Ascending aorta (tissue), 2 donors: Measurements from ENCODE around the gene SERPING1. TPM values are rescaled to one million over a fixed set of nuclear protein-coding genes. Genes with fewer than 3 reads are reported as not detected.

ENCODE experiments used
- DNase-seq, 2 donors: peaks; one replicate each; pipeline ENCODE4 v3.0.0-alpha.2; 2019; ENCODE audit warnings: low spot score in 2 of 2
- H3K27ac ChIP-seq, 2 donors: fragments of 200-600 bp; sonication (generic); one replicate each; pipeline ENCODE4 v1.5.1; 2016 to 2017; ENCODE audit warnings: mild to moderate bottlenecking in 1 of 2
- H3K27me3 ChIP-seq: fragments of 200-600 bp; sonication (generic); one replicate; pipeline ENCODE4 v1.5.1; 2017
- H3K36me3 ChIP-seq, 2 donors: fragments of 200-600 bp; sonication (generic); one replicate each; pipeline ENCODE4 v1.5.1; 2016
- H3K4me1 ChIP-seq, 2 donors: fragments of 200-600 bp; sonication (generic); one replicate each; pipeline ENCODE4 v1.5.1; 2016 to 2017; ENCODE audit warnings: mild to moderate bottlenecking in 1 of 2
- H3K4me3 ChIP-seq, 2 donors: fragments of 200-600 bp; sonication (generic); one replicate each; pipeline ENCODE4 v1.5.1; 2016 to 2017; ENCODE audit warnings: mild to moderate bottlenecking in 1 of 2
- H3K9me3 ChIP-seq, 2 donors: fragments of 200-600 bp; sonication (generic); one replicate each; pipeline ENCODE4 v1.5.1; 2016
- intact Hi-C: fragments of 100-400 bp; cut with DNase I; formaldehyde crosslinking; loops from one replicate; pipeline ENCODE4 v1.15.1; 2023
- total RNA-seq: library from RNA; depleted of rRNA; stranded (reverse); fragments of >200 nt; gene quantifications from one replicate; pipeline ENCODE4 v1.1.0, GENCODE V29; 2016
- TF ChIP-seq, protein P1 (sequence below), 3 experiments: fragments of 200-600 bp in 2 of 3; fragments of 450-650 bp in 1 of 3; sonication (generic) in 2 of 3; IDR thresholded peaks; one replicate each; pipeline ENCODE4 v1.5.1; 2016 to 2019; ENCODE audit warnings: antibody characterized with exemption in 3 of 3, mild to moderate bottlenecking in 1 of 3, moderate library complexity in 1 of 3

Gene SERPING1
- total RNA-seq, 1 donor from 2014 or later, result 607 TPM

DNA sequence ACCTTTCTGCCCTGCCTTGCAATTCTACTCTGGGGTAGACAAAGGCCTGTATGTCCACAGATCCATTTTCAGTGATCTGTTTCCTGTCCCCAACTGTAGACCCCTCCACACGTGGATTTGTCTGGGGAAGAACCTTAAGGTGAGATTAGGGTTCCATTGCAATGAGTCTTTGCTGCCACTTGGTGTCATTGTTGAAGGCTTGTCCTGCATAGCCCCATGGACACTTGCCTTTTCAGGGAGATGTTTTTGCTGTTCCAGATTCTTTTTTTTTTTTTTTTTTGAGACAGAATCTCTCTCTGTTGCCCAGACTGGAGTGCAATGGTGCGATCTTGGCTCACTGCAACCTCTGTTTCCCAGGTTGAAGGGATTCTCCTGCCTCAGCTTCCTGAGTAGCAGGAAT is 21.8 kb downstream of the SERPING1 start:
- intact Hi-C loops, result no loop called here
- Histone ChIP-seq H3K4me3 (no peak overlapping the region), H3K27me3 (no peaks in the 10 kb centered on the region), H3K9me3 (peaks cover 0 to 5% of the 10 kb centered on the region in 2 donors), H3K36me3 (peaks cover 20 to 54% of the 10 kb centered on the region in 2 donors), H3K4me1 (no peaks in the 10 kb centered on the region), H3K27ac (no peak overlapping the region)
- TF ChIP-seq, protein P1, sequence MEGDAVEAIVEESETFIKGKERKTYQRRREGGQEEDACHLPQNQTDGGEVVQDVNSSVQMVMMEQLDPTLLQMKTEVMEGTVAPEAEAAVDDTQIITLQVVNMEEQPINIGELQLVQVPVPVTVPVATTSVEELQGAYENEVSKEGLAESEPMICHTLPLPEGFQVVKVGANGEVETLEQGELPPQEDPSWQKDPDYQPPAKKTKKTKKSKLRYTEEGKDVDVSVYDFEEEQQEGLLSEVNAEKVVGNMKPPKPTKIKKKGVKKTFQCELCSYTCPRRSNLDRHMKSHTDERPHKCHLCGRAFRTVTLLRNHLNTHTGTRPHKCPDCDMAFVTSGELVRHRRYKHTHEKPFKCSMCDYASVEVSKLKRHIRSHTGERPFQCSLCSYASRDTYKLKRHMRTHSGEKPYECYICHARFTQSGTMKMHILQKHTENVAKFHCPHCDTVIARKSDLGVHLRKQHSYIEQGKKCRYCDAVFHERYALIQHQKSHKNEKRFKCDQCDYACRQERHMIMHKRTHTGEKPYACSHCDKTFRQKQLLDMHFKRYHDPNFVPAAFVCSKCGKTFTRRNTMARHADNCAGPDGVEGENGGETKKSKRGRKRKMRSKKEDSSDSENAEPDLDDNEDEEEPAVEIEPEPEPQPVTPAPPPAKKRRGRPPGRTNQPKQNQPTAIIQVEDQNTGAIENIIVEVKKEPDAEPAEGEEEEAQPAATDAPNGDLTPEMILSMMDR (IDR thresholded peaks at IDR 0.05), result no peak
- DNase-seq, result no peak

DNA sequence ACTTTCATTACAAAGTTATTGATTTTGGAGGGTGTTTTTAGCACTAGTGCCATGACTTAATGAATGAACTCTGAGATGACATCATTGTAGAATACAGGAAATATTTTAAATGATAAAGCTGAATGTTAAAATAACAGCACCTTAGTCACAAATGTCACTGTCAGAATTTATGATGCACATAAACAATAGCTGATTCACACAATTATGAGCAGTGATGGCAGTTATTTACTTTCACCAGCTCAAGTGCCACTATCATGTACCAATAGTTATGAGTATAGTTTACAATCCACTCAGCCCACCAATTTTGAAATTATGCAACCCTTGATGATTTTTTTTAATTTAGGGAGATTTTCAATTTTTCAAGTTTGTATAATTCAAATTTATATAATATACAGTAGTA is 23.0 kb downstream of the SERPING1 start:
- H3K4me3 ChIP-seq, result no peak overlapping the region
- no peak for DNase-seq
- TF ChIP-seq, protein P1 (IDR thresholded peaks at IDR 0.05), result no peak
- no peaks in the 10 kb centered on the region for H3K27me3 ChIP-seq
- intact Hi-C loops, result no loop called here
- no peak overlapping the region for H3K27ac ChIP-seq
- peaks cover 0 to 5% of the 10 kb centered on the region in 2 donors for H3K9me3 ChIP-seq
- no peaks in the 10 kb centered on the region for H3K4me1 ChIP-seq
- peaks cover 9 to 43% of the 10 kb centered on the region in 2 donors for H3K36me3 ChIP-seq

DNA sequence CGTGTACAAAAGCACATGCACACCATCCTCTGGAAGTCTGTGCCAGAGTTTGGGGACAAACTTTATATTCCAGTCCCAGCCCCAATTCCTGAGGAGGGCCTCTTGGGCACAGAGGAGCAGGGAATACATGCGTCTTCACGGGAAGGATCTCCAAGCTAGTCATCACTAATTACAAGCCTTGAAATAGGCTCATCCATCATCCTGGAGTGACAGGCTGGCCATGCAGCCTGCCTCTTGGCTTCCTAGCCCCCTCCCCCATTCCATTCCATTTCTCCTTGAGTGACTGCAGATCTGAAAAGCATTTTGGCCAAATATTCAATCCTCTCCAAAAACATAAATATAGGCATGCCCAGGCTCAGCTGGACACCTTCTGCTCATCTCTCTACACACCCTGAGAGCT is 24.8 kb downstream of the SERPING1 start:
- H3K4me3 ChIP-seq, result no peak overlapping the region
- no peaks in the 10 kb centered on the region for H3K27me3 ChIP-seq
- peaks cover 4 to 31% of the 10 kb centered on the region in 2 donors for H3K36me3 ChIP-seq
- H3K27ac ChIP-seq, result no peak overlapping the region
- peaks cover 0 to 5% of the 10 kb centered on the region in 2 donors for H3K9me3 ChIP-seq
- intact Hi-C loops, result no loop called here
- no peak for DNase-seq
- H3K4me1 ChIP-seq, result no peaks in the 10 kb centered on the region
- TF ChIP-seq, protein P1 (IDR thresholded peaks at IDR 0.05), result no peak

DNA sequence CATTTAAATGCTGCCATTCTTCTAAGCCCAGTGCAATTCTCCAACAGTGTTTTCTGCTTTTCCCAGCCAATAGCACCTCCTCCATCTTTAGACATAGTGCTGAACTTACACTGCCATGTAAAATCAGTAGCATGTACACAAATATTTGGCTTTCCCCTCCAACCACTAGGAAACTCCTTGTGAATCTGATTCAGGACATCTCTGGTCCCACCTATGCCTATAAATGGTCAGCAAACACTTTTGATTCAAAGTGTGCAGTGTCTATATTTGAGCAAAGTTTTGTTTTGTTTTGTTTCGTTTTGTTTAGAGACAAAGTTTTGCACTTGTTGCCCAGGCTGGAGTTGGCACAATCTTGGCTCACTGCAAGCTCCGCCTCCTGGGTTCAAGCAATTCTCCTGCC is 27.4 kb downstream of the SERPING1 start:
- intact Hi-C loops, result no loop called here
- TF ChIP-seq, protein P1 (IDR thresholded peaks at IDR 0.05), result no peak

DNA sequence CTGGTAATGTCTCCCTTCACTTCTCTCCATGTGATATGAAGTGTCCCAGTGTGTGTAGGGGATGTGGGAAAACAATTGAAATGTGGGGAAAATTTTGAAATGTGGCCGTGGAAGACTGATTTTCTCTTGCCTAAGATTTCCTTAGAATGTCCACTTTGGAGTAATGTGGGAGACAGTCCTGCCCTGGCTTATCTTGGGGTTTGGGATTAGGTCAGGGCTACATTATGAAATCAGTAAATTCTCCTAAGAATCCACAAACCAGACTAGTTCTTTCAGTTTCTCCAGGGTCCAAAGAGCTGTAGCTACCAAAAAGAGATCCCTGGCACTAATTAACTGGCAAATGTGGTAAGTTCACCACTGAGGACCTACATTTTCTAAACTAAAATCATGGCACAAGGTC is 29.4 kb downstream of the SERPING1 start:
- H3K27ac ChIP-seq, result no peak overlapping the region
- TF ChIP-seq, protein P1 (IDR thresholded peaks at IDR 0.05), result no peak
- no peaks in the 10 kb centered on the region for H3K9me3 ChIP-seq
- no peaks in the 10 kb centered on the region for H3K4me1 ChIP-seq
- no peaks in the 10 kb centered on the region for H3K27me3 ChIP-seq
- no peak for DNase-seq
- H3K4me3 ChIP-seq, result no peak overlapping the region
- H3K36me3 ChIP-seq, result peaks cover 4 to 5% of the 10 kb centered on the region in 2 donors
- intact Hi-C loops, result no loop called here

More for the DNA sequence above, 27.4 kb downstream of the SERPING1 start:
- Histone ChIP-seq H3K36me3 (peaks cover 4 to 18% of the 10 kb centered on the region in 2 donors), H3K27me3 (no peaks in the 10 kb centered on the region), H3K27ac (no peak overlapping the region), H3K4me3 (no peak overlapping the region), H3K4me1 (no peaks in the 10 kb centered on the region), H3K9me3 (peaks cover 0 to under 1% of the 10 kb centered on the region in 2 donors)
- DNase-seq, result no peak

DNA sequence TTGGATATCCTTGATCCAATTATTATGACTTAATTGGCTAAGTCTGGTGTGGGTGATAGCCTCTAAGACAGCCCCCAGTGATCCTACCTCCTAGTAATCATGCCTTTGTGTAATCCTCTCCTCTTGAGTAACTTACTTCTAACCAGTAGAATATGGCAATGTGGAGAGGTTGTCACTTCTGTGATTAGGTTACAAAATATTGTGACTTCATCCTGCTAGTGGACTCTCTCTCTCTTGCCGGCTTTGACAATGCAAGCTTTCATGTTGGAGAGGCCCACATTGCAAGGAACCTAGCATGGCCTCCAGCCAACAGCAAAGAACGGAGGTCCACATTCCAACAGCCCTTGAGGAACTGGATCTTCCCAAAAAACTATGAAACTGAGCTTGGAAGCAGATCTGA is 32.7 kb downstream of the SERPING1 start:
- no peak overlapping the region for H3K27ac ChIP-seq
- TF ChIP-seq, protein P1 (IDR thresholded peaks at IDR 0.05), result no peak

More for the DNA sequence above, 32.7 kb downstream of the SERPING1 start:
- Histone ChIP-seq H3K9me3 (no peaks in the 10 kb centered on the region), H3K4me1 (no peaks in the 10 kb centered on the region), H3K36me3 (no peaks in the 10 kb centered on the region), H3K4me3 (no peak overlapping the region), H3K27me3 (no peaks in the 10 kb centered on the region)
- DNase-seq, result no peak
- intact Hi-C loops, result no loop called here
